GM12874 (cell line): Measurements from ENCODE around the gene PALMD.

Experiments used
- CTCF ChIP-seq: IDR thresholded peaks from 2 replicates; pipeline ENCODE4 v1.5.1; 2011; ENCODE audit warnings: low read depth, mild to moderate bottlenecking, control low read depth, low read length, moderate library complexity; ENCODE audit not compliant: insufficient read depth

Gene PALMD

GRCh38 chr1:99670583-99670982 is 24.7 kb downstream of the PALMD start:
- no peak for TF ChIP-seq CTCF

- no peak for TF ChIP-seq CTCF
These were observed 26.1 kb downstream of the PALMD start for GRCh38 chr1:99672038-99672437.

DNA sequence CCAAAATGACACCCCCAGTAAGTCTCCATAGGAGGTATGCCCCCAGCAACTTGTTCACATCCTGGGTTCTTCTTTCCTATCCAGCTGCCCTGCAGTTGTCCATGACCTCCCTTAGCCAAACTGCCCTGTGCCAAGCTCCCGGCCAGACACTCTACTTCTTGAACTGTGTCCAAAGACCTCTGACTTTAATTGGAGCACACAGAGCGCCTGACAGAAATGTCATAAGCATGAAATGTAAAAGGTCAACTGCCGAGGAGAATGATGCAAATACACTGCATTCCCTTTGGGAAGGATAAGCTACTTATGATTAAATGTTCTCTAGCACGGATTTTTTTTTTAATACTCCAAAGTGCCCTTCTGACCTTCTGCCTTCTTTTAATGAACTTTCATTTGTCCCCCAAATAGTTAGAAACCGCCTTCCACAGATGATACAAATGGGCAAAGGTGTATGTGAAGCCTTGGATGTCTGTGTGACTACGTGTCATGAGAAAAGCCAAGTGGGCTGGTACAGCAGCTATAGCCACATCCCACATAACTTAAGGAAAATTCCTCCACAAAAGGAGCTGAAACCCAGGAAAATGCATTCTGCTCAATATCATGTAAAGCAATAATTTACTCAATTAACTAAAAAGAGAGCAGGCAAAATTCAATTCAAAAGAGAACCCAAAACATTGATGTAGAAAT is 26.8 kb downstream of the PALMD start:
- TF ChIP-seq CTCF: no peak

DNA sequence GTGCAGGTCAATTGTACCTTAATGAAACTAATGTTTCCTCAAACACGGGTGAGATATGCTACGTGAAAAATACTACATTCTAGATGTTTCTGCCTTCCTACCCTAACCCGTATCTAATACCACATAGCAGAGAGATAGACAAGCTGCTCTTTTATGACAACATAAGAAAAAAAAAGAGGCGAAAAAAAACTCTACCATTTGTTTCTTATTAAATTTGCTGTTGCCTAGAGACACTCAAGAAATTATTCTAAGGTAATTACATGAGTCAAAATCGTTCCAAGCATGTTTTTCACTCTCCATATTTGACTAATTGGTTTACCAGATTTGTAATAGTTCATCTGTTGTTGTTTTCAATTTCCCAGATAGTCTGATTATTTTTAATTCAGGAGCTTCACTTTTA is 27.4 kb downstream of the PALMD start:
- TF ChIP-seq CTCF: no peak

DNA sequence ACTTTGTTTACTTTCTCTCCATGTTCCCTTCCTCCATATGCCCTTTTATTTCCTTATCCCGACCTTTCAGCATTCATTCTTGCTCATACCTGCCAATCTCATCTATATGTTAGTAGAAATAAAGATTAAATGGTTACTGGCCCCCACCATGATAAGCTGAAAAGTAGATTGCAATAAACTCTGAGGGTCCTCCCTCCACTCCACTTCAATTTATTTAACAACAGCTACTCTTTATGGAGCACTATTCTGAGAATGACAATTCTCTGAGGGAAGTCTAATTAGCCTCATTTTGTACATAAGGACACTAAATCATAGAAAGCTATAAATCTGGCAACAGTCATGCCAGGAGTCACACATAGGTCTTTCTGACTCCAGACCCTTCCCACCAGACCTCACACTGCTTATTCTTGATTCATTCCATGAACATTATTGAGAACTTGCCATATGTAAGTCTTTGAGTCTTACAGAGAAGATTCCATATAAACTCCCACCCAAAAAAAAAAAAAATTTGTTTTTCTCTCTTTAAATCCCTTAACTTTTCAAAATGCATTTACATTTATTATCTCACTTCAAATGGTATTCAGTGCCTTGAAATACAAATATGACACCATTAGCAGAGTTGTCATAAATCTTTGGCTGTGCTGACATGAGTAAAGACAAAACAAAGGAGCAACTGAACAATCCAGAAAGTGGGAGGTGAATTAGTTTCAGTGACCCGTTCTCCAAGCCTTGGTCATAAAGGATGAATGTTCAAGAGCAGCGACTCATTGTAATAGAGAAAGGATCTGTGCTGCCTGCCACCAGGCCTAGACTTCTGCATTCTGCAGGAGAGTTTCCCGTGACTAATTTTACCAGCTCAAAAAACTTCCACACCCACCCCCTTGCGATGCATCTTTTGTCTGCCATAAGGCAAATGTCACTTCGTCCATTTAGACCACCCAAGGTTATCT is 28.5 kb downstream of the PALMD start:
- no peak for TF ChIP-seq CTCF

DNA sequence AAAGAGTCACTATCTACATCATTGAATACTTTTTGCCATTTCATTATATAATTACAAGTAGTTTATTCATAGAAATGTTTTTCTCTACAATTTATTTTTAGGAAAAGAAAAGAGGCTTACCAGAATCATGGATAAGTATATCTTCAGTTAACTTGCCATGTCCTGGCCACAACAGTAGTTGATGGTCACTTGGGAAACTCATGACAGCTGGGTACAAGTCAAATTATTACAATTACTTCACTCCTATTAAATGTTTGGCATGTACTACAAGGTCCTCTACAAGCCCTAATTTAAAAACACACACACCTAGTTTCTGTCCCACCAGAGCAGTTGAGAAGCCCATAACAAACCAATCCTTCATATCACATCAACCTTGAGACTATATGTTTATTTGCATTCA is 29.4 kb downstream of the PALMD start:
- TF ChIP-seq CTCF: no peak

DNA sequence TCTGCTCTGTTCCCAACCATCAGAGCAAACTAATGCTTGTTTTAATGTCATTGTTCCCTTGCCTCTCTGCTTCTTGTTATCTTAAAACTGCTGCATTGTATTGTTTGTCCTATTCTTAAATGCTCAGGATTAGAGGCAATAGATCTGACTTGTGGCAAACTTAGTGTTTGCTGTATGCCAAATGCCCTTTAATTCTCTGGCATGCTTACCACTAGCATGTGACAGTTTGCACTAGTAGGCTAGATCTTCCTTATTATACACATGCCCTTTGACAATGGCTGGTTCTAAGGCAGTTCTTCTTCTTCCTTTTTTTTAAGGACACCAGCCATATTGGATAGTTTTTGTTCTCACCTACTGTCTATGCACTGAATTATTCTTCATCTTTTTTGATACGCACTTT is 30.1 kb downstream of the PALMD start:
- no peak for TF ChIP-seq CTCF
